DMS53 treated with DMSO at 0.1 percent for 48 hours (cell line): ENCODE data around the gene POLR3A.
"Not testable (repeated sequence)": the region's sequence is repeated elsewhere in the genome, so short reads cannot be mapped to it uniquely, and the experiment has no call there.

Experiments
- DNase-seq: peaks from one replicate; lab custom pipeline; 2025; ENCODE audit not compliant: unreplicated experiment; lab: John Stamatoyannopoulos, UW

Gene POLR3A

DNA sequence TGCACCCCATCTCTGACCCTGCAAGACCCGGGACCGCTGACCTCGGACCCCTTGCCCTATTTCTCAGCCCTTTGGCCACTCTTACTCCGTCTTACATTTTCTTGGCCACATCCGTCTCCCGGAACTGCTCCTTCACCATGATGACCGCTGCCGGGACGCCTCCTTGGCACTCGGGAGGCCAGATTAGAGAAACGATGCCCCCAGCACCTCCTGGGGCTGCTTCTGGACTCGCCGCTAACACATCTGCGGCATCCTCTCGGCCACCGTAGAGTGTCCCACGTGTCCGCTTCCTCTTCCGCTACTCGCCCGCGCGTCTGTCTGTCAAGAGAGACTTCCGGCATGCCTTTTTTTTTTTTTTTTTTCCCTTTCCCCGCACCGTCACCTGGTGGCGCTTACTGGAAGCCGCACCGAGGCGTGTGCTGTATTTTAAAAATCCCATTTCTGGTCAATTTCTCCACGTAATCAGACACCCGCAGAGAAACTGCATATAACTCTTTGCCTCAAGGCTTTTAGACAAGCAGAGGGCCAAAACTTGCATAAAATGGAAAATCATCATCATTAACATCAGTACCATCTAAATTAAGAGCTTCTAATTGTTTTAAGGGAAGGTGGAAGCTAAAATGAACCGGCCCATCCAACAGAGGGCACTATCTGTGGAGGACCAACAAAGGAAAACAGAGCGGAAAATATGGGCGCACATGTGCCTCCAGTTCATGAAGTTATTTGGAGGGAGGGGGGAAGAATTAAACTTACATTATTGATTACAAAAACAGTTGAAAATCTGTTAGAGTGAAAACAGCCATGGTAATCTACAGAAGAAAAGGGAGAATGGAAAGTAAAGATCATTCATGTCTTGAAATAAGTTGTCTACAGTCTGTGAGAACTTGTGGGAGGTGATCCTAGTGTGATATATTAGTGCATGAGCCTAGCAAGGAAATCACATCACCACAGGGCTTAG lies at the start of gene POLR3A:
POLR3A (minus strand) TSS at position 247 of the 958 bp plus-strand sequence; CDS start at position 139, 108 bp downstream.
- peak; percentile 88 for DNase-seq

DNA sequence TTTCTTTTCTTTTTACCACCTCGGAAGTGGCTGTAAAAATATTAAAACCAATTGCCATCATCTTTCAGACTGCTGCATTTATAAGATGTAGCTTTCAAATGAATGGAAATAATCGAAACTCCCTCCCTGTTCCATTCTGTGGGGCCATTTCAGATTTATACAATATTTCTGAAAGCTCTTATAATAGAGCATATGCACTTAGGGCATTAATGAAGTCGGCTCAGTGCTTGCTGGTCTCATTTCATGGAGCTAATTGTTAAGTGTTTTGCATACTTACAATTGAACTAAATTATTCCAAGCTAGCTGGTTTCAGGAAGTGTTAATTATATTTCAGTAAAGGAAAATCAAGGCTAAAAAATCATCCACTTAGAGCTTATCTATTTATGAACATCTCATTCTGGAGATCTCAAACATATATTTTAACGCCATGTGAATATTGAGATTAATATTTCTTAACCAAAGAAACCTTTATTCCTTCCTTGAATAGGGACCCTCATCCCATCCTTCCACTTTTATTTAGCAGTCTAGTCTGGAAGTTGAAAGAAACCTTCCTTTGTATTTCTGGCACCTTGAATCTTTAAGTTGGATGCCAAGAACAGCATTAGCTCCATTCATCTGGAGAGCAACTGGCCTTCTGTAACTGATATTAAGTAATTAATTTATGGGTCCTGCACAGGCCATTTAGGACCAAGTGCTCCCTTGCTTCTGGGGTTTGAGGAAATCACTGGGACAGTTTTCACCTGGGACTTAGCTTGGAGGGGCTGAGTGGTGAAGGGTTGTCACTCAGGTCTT lies 49.4 kb upstream of the POLR3A start:
- no peak for DNase-seq

DNA sequence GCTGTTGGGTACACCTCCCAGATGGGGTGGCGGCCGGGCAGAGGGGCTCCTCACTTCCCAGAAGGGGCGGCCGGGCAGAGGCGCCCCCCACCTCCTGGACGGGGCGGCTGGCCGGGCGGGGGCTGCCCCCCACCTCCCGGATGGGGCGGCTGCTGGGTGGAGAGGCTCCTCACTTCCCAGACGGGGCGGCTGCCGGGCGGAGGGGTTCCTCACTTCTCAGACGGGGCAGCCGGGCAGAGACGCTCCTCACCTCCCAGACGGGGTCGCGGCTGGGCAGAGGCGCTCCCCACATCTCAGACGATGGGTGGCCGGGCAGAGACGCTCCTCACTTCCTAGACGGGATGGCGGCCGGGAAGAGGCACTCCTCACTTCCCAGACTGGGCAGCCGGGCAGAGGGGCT lies 46.5 kb upstream of the POLR3A start:
- not testable (repeated sequence) for DNase-seq

DNA sequence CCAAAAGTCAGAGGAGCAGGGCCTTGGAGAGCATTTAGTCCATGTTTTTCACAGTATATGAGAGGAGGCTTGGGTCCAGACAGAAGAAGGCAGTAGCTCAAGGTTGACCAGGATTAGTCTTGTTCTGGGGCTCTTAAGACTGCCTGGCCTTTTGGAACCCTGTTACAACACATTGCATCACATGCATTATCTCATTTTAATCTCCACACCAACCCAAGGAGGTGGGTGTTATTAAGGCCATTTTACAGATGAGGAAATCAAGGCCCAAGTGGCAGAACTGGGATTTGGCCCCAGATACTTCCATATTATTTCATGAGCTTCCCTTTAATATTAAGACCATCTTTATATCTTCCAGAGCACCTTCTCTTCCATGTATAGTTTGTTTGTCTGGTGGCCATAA lies 43.2 kb upstream of the POLR3A start:
- DNase-seq, result no peak

DNA sequence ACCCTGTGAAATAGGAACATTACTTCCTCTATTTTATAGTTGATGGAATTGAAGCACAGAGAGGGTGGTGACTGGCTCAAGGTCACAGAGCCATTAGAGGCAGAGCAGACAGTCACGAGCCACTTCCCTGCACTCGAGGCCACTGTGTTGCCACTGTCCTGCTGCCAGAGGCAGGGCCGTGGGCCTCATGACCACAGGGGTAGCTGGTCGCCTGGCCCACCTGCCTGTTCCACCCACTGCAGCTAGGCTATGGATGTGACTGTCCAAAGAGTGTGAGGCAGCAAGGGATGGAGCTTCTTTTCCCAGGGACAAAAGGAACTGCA lies 42.5 kb upstream of the POLR3A start:
- DNase-seq, result no peak

DNA sequence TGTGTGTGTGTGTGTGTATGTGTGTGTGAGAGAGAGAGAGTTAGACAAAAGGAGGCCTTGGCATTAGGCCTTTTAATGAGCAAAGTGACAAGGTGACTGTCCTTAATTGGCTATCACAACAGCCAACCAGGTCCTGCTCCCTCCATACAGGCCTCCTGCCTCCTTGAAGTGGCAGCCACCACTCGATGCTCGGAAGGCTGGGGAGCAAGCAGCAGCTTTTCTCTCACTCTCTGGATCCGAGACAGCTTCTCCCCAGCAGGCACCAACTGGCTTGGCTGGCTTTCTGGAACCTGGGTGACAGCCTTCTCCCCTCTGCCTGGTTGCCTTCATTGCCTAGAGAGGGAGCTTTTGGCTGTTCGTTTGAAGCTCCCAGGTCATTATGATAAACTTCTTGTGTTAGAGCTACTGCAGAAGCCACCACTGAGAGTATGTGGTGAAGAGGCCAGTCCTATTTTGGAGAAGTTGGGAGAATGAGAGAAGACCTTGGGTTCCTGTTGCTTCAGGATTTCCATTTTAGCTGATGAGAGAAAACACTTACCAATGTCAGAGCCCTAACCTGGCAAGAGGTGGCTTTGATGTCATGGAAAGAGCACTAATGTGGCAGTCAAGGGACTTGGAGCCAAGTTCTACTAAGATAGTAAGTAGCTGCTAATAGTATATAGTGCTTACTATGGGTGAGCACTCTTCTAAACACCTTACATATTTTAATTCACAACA lies 42.0 kb upstream of the POLR3A start:
- no peak for DNase-seq

DNA sequence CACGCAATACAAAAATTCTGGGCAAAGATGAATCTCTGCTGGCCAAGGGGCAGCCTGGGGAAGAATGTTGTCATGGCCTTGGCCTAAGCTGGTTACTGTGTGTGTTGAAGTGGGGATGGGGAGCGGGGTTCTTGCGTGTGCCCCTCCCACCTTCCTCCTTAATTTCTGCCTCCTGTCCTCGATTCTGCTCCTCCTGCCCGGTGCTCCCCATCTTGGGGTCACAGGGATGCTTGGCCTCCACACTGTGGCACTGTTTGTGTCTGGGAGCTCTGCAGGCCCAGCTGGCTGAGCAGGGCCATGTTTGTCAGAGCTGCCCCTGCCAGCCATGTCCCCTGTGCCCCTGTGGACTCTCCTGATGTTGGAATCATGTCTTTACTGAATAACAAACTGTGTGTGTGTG lies 41.4 kb upstream of the POLR3A start:
- DNase-seq, result no peak

DNA sequence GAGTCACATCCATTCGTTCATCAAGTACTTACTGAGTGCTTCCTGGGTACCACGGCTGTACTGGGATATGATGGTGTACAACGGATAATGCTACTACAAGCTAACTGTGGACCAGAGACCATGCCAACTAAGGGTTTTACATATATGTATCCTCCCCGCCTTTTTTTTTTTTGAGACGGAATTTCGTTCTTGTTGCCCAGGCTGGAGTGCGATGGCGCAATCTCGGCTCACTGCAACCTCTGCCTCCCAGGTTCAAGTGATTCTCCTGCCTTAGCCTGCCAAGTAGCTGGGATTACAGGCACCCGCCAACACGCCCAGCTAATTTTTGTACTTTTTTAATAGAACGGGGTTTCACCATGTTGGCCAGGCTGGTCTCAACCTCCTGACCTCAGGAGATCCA lies 40.7 kb upstream of the POLR3A start:
- not testable (repeated sequence) for DNase-seq

DNA sequence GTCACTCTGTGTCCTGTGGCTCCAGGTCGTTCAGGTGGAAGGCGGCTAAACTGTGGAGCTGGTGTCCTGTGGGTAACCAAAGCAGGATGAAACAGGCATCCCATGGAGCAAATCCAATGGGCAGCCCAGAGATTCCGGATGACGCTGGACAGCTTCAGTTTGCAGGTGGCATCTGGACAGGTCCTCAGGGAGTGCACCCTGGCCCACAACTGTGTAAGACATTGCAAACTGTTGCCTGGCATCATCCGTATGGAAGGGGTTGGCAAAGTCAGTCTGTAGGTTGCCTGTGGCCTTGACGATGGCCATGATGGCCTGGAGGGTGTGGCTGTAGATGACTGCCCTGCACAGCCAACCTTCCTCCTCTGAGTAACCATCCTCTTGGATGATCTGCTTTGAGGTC lies 39.8 kb upstream of the POLR3A start:
- no peak for DNase-seq

DNA sequence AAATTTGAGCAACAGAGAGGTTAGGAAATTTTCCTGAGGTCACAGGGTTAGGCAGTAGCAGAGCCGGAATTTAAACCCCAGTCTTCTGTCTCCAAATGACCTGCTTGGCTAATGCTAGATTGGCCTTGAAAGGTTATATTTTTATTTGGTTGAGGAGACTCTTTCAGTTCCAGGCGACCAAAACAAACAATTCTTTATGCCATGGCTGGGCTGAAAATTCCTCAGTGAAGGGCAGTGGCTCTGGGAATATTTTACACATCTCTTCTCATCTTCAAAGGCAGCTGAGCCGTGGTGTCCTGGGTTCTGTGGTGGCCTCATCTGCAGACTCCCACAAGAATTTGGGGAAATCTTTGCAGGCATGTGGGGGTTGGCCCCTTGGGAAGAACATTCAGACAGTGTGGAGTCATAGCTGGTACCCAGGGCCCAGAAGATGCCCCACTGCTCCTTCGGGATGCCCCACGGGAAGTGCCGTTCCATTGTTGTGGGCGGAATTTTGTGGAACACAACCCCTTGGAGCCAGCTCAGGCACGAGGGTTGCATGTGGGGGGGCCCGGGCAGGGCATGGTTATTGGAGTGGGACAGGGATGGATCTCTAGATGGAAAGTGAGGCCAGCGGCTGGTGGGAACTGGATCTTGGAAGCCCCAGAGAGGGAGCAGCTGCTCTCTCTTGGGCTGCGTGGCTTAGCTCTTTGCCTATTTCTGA lies 37.6 kb upstream of the POLR3A start:
- no peak for DNase-seq

DNA sequence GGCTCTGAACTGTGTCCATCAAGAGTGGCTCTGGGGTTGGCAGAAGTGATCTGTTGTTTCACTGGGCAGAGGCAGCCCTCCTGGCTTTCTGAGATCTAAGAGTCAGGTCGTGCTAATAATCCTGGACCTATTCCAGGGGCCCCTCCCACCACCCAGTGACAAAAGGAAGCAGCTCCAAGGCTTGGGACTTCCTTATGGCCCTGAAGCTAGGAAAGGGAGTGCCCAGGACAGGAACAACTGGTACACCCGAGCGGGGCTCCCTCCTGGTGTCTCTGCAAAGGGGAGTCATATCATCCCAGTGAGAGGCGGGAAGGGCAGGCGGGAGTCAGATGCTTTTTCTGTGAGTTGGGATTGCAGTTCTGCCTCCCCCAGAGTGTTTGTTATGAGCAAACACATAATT lies 36.7 kb upstream of the POLR3A start:
- DNase-seq, result no peak

DNA sequence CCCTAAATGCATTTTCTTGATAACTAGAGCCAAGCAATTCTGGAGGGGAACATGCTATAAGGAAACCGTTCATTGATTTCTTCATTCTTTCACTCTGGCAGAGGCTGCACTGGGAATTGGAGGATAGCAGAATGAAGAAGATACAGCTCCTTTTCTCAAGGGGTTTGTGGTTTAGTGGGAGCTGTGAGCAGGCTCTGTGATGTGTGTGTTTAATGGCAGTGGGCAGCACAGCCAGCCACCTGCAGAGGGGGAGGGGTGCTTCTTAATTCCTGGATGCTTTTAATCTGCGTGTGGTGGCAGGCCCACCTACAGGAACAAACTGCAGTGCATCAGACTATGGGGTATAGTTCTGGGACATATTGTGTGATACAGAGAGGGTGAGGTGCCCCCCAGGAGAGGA lies 36.3 kb upstream of the POLR3A start:
- DNase-seq, result no peak

DNA sequence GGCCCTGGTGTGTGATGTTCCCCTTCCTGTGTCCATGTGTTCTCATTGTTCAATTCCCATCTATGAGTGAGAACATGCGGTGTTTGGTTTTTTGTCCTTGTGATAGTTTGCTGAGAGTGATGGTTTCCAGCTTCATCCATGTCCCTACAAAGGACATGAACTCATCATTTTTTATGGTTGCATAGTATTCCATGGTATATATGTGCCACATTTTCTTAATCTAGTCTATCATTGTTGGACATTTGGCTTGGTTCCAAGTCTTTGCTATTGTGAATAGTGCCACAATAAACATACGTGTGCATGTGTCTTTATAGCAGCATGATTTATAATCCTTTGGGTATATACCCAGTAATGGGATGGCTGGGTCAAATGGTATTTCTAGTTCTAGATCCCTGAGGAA lies 35.6 kb upstream of the POLR3A start:
- DNase-seq, result not testable (repeated sequence)

DNA sequence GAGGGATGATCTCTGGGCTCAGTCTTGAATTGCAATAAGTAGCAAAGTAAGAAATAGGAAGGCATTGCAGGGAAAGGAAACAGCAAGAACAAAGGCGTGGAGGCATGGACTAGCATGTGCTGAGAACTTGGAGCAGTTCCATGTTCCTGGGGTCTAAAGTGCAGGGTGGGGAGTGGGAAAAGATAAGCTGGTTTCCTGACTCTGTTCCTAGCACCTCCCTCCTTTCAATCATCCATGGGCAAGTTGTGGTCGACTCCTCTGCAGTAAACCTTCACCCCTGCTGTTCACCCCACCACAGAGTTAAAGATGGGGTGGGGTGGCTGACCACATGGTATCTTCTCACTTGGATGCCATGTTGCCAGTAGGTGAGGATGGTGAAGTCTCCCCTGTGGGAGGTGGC lies 33.9 kb upstream of the POLR3A start:
- no peak for DNase-seq

DNA sequence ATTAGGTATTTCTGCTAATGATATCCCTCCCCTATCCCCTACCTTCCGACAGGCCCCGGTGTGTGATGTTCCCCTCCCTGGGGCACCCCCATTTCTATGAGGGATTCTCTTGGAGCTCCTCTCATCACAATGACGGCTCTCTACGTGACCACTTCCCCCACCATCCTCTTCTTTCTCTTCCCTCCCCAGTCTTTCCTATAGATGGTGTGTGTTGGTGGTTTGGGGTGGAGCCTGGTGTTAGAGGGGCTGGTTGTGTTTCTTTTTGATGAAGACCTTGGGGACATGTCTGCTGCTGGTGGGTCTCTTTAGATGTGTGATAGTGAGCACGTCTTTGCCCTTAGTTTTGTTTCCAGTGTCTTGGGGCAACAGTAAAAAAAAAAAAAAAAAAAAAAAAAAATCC lies 33.0 kb upstream of the POLR3A start:
- no peak for DNase-seq

DNA sequence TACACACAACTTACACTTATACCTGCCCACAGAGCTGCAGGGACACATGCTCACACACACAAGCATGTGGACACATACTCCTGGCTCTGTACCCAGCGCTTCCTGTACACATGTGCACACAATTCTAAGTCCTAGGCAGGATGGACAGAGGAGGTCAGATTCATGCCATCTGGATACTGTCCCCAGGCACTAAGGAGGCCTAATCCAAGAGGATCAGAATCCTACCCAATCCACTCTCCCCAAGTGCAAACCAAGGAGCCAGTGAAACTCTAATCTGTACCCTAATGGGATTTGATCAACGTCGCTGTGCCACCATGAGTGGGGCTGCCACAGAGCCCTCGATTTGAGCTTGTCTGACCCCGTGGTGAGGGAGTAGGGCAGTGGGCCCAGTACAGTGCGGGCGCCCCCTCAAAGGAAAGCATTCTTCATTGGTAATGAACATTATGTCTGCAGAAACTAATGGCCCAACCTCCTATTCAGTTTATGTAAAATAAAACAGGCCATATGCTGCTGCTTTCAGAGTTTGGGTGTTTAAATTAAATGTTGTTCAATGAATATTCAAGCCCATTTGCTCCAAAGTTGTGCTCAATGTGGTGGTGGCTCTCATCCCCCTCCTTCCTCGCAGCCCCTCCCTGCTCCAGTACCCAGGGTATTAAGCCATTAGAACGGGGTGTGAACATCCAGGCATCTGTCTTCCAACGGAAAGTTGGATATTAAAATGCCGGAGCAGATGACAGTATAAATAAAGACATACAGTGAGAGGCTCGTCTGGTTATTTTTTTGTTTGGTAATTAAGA lies 30.8 kb upstream of the POLR3A start:
- DNase-seq, result no peak

DNA sequence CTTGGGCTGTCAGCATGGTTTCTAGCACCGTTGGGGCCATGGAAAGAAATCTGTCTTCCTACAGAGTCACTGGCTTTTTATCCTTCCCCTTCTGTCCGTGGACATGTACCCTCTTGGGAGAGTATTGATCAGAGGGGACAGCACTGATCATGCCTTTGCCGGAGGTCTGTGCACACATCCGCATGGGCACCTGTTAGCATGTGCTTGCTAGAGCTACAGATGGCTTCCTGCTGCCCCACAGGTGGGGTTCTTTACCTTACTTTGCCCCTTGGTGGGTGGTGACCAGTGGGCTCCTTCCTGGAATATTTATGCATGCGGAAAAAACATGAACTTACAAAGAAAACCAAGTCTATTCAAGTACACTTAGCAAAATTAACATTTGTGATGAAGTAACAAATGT lies 29.2 kb upstream of the POLR3A start:
- DNase-seq, result no peak

DNA sequence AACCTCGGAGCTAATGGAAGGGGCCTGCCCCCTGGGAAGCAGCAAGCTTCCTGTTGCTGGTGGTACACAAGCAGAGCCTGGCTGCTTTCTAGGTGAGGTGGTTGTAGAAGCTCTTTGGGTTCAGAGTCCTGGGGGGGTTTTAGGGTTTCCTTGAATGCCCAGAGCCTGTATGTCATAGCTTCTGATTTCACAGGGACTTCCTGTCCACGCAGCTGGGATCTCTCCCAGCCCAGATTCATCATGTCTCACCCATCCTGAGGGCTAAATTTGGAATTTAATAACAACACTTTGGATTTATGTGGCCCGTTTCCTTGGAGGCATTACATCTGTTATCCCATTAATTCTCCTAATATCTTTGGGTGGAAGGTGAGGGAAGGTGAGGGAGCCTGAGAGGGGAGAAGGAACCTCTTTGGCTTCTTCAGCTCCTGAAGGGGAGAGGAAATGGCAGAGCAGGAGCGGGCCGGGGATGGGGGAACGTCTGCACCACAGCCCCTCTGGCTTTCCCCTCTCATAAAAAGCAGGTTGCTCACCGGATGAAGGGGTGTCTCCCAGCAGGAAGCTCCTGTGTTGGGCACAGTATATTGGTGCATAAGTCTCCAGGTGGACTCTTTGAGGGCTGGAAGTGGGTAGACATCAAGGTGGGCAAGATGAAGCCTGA lies 24.0 kb upstream of the POLR3A start:
- DNase-seq, result no peak

DNA sequence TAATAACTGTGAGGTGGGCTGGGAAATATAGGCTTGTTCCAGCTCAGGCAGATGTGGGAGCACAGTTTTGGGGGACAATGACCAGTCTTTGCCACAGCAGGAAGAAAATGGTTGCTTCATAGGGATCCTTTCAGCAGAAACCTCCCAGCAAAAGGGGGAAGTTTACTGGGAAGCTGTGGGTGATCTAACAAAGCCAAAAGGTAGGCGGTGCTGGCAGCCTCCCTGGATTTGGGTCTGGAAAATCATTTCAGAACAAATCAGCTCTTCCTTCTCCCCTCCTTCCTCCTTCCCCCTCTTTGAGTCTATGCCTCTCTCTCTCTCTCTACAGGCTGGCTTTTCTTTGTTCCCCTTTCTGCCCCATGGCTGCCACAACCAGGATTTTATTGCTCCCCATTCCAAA lies 20.5 kb upstream of the POLR3A start:
- no peak for DNase-seq
